Activated CD4-positive, alpha-beta T cell treated with anti-CD3 and anti-CD28 coated beads for 24 hours (primary cell): ENCODE results near the gene PRAMEF18.
"Not testable (repeated sequence)": the region's sequence is repeated elsewhere in the genome, so short reads cannot be mapped to it uniquely, and the experiment has no call there.

Source experiments
- DNase-seq, 2 donors: peaks; one replicate each; pipeline ENCODE4 v3.0.0-alpha.2; 2020; ENCODE audit warnings: low read depth in 2 of 2

Gene PRAMEF18, protein sequence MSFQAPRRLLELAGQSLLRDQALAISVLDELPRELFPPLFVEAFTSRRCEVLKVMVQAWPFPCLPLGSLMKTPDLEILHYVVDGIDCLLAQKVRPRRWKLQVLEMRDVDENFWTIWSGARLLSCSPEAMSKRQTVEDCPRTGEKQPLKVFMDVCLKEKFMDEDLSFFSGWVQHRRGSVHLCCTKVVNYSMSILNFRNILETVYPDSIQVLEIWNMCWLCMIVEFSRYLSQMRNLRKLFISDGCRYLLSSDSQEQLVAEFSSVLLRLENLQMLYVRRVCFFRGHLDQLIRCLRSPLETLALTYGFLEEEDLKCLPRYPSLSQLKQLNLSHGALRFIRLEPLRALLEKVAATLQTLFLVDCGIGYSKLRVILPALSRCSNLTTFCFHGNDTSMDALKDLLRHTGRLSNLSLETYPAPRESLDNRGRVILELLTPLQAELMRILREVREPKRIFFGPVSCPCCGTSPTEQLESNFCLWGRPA

GRCh38 chr1:13225675-13226204 is at the start of gene PRAMEF18:
Gene PRAMEF18 (minus strand): TSS chr1:13226154. CDS start chr1:13226106, 48 bp downstream.
- not testable (repeated sequence) for DNase-seq

DNA sequence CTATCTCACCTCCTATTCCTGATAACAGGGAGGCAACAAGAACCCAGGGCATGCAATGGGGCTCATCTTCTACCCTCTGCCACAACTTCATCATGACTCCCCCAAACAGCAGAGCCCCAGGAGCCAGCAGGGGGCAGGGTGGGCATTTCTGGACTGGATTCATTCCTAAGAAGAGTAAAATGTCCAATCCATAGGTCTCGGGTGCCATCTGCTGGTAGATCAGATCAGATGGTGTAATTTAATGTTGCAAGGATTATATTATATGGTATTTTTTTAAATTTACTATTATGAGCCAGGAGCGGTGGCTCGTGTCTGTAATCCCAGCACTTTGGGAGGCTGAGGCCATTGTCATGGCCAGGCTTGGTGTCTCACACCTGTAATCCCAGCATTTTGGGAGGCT is 39.2 kb upstream of the PRAMEF18 start:
- not testable (repeated sequence) for DNase-seq

DNA sequence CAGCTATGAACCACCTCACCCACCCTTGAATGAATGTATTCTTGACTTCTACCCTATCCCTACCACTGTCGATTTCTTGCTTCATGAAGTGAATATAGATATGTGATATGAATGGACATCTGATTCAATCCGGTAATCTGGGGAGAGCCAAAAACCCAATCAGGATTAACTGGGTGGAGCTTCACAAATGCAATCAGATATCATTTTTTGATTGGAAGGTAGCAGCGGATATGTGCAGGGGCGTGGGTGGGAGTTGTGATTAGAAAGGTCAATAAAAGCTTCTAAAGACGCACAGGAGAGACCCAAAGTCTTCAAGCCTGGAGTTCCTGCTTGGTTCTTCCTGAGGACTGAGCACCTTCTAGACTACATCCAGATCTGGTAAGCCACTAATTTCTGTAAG is 27.9 kb upstream of the PRAMEF18 start, which contains the start of gene PRAMEF5:
PRAMEF5 (plus strand) TSS at position 301 of the 400 bp plus-strand sequence. CDS start 5,071 bp downstream, outside the sequence.
- not testable (repeated sequence) for DNase-seq

DNA sequence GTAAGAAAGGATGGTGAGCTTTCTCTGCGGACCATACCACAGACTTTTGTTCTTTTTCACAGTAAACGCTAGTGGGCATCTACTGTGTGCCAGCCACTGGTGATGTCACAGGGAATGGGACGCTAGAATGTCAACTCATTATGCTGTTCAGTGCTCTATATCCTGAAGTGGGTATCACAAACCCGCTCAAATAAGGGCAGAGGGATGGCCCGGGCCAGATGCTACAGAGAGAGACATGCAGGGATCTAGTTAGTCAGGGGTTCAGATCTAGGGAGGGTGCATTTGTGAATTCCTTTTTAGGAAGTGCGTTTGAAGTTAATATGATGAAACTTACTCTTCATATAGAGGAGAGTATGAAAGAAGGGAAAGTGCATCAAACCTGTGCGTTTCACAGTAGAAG is 21.2 kb upstream of the PRAMEF18 start:
- DNase-seq, result not testable (repeated sequence)

GRCh38 chr1:13246554-13246871 is 20.6 kb upstream of the PRAMEF18 start:
- not testable (repeated sequence) for DNase-seq

GRCh38 chr1:13245841-13246553 is 20.0 kb upstream of the PRAMEF18 start:
- DNase-seq, result not testable (repeated sequence)

- not testable (repeated sequence) for DNase-seq
Observed at GRCh38 chr1:13243536-13244263, 17.7 kb upstream of the PRAMEF18 start.

DNA sequence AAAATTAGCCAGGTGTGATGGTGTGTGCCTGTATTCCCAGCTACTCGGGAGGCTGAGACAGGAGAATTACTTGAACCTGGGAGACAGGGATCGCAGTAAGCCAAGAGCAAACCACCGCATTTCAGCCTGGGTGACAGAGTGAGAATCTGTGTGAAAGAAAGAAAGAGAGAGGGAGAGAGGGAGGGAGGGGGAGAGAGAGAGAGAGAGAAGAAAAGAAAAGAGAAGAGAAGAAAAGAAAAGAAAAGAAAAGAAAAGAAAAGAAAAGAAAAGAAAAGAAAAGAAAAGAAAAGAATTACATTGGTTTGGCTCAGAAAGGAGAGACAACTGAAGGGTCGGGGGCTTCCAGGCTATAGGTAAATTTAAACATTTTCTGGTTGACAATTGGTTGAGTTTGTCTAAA is 13.7 kb upstream of the PRAMEF18 start:
- not testable (repeated sequence) for DNase-seq

DNA sequence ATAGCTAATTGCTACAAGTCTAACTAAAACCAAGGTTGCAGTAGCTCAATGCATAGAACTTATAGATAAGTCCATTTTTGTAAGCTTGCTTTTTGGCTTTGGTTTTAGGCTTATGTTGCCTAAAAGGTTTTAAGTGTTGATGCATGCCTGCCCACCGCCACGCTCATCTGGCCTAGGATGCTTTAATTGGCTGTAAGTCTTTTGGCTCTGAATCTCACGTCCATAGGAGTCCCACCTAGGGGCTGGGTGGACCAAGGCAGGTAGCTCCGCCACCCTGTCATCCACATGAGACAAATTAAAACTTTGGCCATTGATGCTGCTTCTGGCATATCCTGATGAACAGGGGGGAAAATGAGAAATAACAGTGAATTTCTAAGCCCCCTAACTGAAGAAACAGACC is 11.6 kb upstream of the PRAMEF18 start:
- not testable (repeated sequence) for DNase-seq

DNA sequence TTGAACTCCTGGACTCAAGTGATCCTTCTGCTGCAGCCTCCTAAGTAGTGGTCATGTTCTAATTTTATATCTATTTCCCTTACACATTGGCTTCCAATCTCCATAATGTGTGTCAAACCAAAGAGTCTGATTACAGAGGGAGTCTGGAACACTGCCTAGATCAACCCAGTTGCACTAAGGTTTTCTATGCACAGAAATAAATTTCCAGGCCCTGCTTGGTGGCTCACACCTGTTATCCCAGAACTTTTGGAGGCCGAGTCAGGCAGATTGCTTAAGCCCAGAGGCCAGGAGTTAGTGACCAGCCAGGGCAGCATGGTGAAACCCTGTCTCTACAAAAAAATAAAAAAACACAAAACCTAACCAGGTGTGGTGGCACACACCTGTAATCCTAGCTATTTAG is 8.1 kb upstream of the PRAMEF18 start:
- DNase-seq, result not testable (repeated sequence)

GRCh38 chr1:13232056-13232455 is 6.1 kb upstream of the PRAMEF18 start:
- not testable (repeated sequence) for DNase-seq

GRCh38 chr1:13231061-13231750 is 5.3 kb upstream of the PRAMEF18 start:
- not testable (repeated sequence) for DNase-seq

- DNase-seq, result not testable (repeated sequence)
Observed at GRCh38 chr1:13230601-13231000, 4.6 kb upstream of the PRAMEF18 start.

GRCh38 chr1:13230096-13230495 is 4.1 kb upstream of the PRAMEF18 start:
- not testable (repeated sequence) for DNase-seq

- DNase-seq, result peak in 1 of 2 donors; percentile 47
Observed at GRCh38 chr1:13228343-13228781, 2.4 kb upstream of the PRAMEF18 start.

DNA sequence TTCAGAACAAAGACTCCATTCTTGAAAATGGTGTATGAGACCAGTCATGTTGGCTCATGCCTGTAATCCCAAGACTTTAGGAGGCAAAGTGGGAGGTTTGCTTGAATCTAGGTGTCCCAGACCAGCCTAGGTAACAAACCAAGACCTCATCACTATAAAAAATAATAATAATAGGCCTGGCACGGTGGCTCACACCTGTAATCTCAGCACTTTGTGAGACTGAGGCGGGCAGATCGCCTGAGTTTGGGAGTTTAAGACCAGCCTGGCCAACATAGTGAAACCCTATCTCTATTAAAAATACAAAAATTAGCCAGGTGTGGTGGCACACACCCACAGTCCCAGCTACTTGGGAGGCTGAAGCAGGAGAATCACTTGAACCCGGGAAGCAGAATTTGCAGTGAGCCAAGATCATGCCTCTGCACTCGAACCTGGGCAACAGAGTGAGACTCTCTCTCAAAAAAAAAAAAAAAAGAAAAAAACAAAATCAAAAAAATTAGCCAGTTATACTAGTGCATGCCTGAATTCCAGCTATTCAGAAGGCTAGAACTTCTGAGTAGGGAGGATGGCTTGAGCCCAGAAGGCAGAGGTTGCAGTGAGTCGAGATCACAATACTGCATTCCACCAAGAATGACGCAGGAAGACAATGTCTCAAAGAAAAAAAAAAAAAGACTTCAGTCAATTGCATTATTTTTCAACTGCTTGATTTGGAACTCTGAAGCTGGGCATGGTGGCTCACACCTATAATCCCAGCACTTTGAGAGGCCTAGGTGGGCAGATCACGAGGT is 1.5 kb upstream of the PRAMEF18 start:
- DNase-seq, result not testable (repeated sequence)

DNA sequence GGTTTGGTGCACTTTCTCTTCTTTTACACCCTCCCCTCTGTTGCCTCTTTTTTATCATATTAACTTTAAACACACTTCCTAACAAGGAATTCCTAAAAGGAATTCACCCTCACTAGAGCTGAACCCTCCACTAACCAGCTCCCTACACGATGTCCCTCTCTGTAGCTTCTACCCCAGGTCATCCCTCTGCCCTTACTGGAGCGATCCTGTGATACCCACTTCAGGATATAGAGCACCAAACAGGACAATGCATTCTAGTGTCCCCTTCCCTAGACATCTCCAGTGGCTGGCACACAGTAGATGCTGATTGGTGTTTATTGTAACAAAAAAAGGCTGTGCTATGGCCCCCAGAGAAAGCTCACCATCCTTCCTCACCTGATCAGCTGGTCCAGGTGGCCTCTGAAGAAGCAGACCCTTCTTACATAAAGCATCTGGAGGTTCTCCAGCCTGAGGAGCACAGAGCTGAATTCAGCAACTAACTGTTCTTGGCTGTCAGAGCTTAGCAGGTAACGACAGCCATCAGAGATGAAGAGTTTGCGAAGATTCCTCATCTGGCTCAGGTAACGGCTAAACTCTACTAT is 1.4 kb downstream of the PRAMEF18 start:
- DNase-seq, result no peak

DNA sequence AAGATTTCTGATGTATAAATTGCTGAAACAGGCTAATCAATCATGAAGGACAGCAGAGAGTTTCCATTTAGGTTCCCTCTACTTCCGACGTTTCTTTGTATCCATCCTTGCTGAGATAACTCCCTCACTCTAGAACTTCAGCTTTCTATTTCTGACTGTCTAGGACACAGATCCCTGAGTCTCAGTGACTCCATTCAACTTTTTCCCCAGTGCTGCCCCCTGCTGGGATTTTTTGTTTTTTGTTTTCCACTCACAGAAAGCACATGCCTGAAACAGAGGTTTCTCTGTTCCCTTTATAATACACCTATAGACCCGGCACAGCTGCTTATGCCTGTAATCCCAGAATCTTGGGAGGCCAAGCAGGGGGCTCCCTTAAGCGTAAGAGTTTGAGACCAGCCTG is 3.2 kb downstream of the PRAMEF18 start:
- not testable (repeated sequence) for DNase-seq

GRCh38 chr1:13219203-13219602 is 6.8 kb downstream of the PRAMEF18 start:
- not testable (repeated sequence) for DNase-seq

GRCh38 chr1:13216619-13217018 is 9.3 kb downstream of the PRAMEF18 start:
- not testable (repeated sequence) for DNase-seq
